ENCODE measurements around the gene CPNE9. TPM values are rescaled to one million over a fixed set of nuclear protein-coding genes. Genes with fewer than 3 reads are reported as not detected.

Gene CPNE9
- total and polyA plus RNA-seq, 12 donors, result 0.46 TPM; not detected in 11

- no peak overlapping the region for H3K27ac ChIP-seq
- WGBS, 2 donors, result 90 to 96% methylated on average over 3 of the region's 3 CpGs
- intact Hi-C loops (cut with DNase I), result no loop called here
- H3K4me1 ChIP-seq, result peaks cover 0 to 22% (median 4%) of the 10 kb centered on the region in 9 donors
- TF ChIP-seq CTCF (IDR thresholded peaks at IDR 0.05), result no peak
- no peaks in the 10 kb centered on the region for H3K27me3 ChIP-seq
- no peaks in the 10 kb centered on the region for H3K9me3 ChIP-seq
- peaks cover 12 to 100% (median 99%) of the 10 kb centered on the region in 9 donors for H3K36me3 ChIP-seq
- ATAC-seq, result no peak
- DNase-seq, result no peak
- no peak overlapping the region for H3K4me3 ChIP-seq
Observed at GRCh38 chr3:9683426-9683825, 20.2 kb upstream of the CPNE9 start.

GRCh38 chr3:9685216-9686049 lies 18.2 kb upstream of the CPNE9 start:
- DNase-seq (no peak), ATAC-seq (no peak)
- no peak for TF ChIP-seq CTCF (IDR thresholded peaks at IDR 0.05)
- Histone ChIP-seq H3K4me1 (peaks cover 0 to 13% (median 0%) of the 10 kb centered on the region in 9 donors), H3K27ac (no peak overlapping the region), H3K27me3 (no peaks in the 10 kb centered on the region), H3K9me3 (no peaks in the 10 kb centered on the region), H3K36me3 (peaks cover 17 to 100% (median 99%) of the 10 kb centered on the region in 9 donors), H3K4me3 (no peak overlapping the region)
- 91 to 93% methylated on average over 18 of the region's 18 CpGs for WGBS, 2 donors
- intact Hi-C loops (cut with DNase I), result no loop called here

GRCh38 chr3:9686050-9686550 lies 17.5 kb upstream of the CPNE9 start:
- no peak overlapping the region for H3K27ac ChIP-seq
- whole genome bisulfite sequencing, 2 donors, result 87% methylated on average over 9 of the region's 9 CpGs
- no peak for DNase-seq
- no peaks in the 10 kb centered on the region for H3K27me3 ChIP-seq
- H3K4me1 ChIP-seq, result peaks cover 0 to 19% (median 0%) of the 10 kb centered on the region in 9 donors
- H3K9me3 ChIP-seq, result no peaks in the 10 kb centered on the region
- ATAC-seq, result no peak
- intact Hi-C loops (cut with DNase I), result no loop called here
- no peak for TF ChIP-seq CTCF (IDR thresholded peaks at IDR 0.05)
- H3K36me3 ChIP-seq, result peaks cover 17 to 100% (median 98%) of the 10 kb centered on the region in 9 donors
- H3K4me3 ChIP-seq, result no peak overlapping the region

- peaks cover 0 to 22% (median 0%) of the 10 kb centered on the region in 9 donors for H3K4me1 ChIP-seq
- no peak overlapping the region for H3K4me3 ChIP-seq
- TF ChIP-seq CTCF (IDR thresholded peaks at IDR 0.05), result no peak
- H3K9me3 ChIP-seq, result no peaks in the 10 kb centered on the region
- no peaks in the 10 kb centered on the region for H3K27me3 ChIP-seq
- intact Hi-C loops (cut with DNase I), result no loop called here
- peaks cover 17 to 100% (median 97%) of the 10 kb centered on the region in 9 donors for H3K36me3 ChIP-seq
- WGBS, 2 donors, result 96% methylated on average over 3 of the region's 3 CpGs
- ATAC-seq (no peak), DNase-seq (no peak)
- no peak overlapping the region for H3K27ac ChIP-seq
Observed at GRCh38 chr3:9686703-9687102, 16.9 kb upstream of the CPNE9 start.

Data from heart right ventricle (tissue), 16 donors.